ENCODE results near the gene EVPL. TPM values are rescaled to one million over a fixed set of nuclear protein-coding genes. Genes with fewer than 3 reads are reported as not detected.
A peak's percentile ranks its signal among the peaks of the same experiment; 100 is the strongest.

EVPL gene
- total RNA-seq, 1 donor from 2014 or later: under 0.01 TPM

DNA sequence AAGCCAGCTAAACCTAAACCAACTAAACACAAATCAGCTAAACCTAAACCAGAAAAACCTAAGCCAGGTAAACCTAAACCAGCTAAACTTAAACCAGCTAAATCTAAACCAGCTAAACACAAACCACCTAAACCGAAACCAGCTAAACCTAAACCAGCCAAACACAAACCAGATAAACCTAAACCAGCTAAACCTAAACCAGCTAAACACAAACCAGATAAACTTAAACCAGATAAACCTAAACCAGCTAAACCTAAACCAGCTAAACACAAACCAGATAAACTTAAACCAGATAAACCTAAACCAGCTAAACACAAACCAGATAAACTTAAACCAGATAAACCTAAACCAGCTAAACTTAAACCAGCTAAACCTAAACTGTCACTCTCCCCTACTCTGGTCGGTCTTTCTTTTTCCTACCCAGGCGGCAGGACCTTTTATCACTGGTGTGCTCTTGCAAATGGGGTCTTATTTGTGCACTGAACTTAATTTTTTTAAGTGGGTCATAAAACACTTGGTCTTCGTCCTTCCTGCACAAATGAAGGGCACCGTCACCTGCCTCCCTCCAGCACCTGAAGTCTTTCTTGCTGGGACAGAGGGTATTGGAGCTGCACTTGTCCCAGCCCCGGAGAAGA is 7.2 kb downstream of the EVPL start:
- Histone ChIP-seq H3K9ac (ENCODE audit: low read depth in 1 of 3, low read length in 3 of 3) (no peak overlapping the region), H3K27me3 (ENCODE audit: control insufficient read depth in 3 of 3, insufficient read depth in 3 of 3, low read length in 3 of 3) (peaks cover 5 to 14% (median 7%) of the 10 kb centered on the region in 3 donors), H3K27ac (ENCODE audit: low read depth, low read length) (no peak overlapping the region), H3K36me3 (ENCODE audit: control insufficient read depth in 3 of 3, insufficient read depth in 3 of 3, low read length in 3 of 3) (no peaks in the 10 kb centered on the region), H3K4me1 (ENCODE audit: control insufficient read depth in 3 of 3, insufficient read depth in 3 of 3, low read length in 3 of 3) (no peaks in the 10 kb centered on the region), H3K9me3 (ENCODE audit: control insufficient read depth in 3 of 3, low read length in 3 of 3) (no peaks in the 10 kb centered on the region), H3K4me3 (ENCODE audit: low read length in 3 of 3) (no peak overlapping the region)

DNA sequence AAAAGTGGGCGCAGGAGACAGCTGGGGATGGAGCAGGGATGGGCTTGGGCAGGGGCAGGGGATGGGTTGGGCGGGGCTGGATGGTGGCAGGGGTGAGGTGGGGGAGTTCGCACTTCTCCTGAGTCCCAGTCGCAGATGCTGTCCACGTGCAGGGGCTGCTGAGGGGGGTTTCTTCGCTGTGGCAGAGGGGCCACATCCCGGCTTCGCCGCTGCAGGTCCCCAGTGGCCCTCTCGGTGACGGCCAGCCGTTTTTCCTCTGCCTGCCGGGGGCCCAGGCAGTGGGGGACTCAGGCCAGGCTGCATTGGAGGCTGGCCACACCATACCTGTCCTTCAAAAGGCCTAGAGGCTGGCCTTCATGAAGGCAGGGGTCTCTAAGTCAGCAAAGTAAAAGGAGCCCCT is 8.3 kb downstream of the EVPL start:
- Histone ChIP-seq H3K27me3 (ENCODE audit: control insufficient read depth in 3 of 3, insufficient read depth in 3 of 3, low read length in 3 of 3) (peaks cover 5 to 22% (median 15%) of the 10 kb centered on the region in 3 donors), H3K4me3 (ENCODE audit: low read length in 3 of 3) (no peak overlapping the region), H3K36me3 (ENCODE audit: control insufficient read depth in 3 of 3, insufficient read depth in 3 of 3, low read length in 3 of 3) (no peaks in the 10 kb centered on the region), H3K9ac (ENCODE audit: low read depth in 1 of 3, low read length in 3 of 3) (no peak overlapping the region), H3K4me1 (ENCODE audit: control insufficient read depth in 3 of 3, insufficient read depth in 3 of 3, low read length in 3 of 3) (peaks cover 0 to 6% (median 3%) of the 10 kb centered on the region in 3 donors), H3K9me3 (ENCODE audit: control insufficient read depth in 3 of 3, low read length in 3 of 3) (no peaks in the 10 kb centered on the region), H3K27ac (ENCODE audit: low read depth, low read length) (no peak overlapping the region)

DNA sequence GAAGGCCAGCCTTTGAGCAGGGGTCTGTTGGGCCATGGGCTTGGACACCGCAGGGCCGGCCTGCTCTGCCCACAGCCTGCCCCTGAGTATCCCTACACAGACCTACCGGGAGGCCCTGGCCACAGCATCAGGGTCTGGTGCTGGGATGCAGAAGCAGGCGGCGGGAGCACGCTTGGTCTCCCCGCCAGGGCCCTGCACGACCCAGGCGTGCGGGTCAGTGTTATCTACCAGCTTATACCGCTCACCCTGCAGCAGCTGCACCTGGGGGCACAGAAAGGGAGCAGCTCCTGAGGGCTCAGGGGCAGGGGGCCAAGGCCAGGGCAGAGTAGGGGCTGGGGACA is 8.8 kb downstream of the EVPL start:
- no peak overlapping the region for H3K4me3 ChIP-seq (ENCODE audit: low read length in 3 of 3)
- H3K4me1 ChIP-seq (ENCODE audit: control insufficient read depth in 3 of 3, insufficient read depth in 3 of 3, low read length in 3 of 3): peaks cover 0 to 6% (median 3%) of the 10 kb centered on the region in 3 donors
- peaks cover 5 to 22% (median 15%) of the 10 kb centered on the region in 3 donors for H3K27me3 ChIP-seq (ENCODE audit: control insufficient read depth in 3 of 3, insufficient read depth in 3 of 3, low read length in 3 of 3)
- no peaks in the 10 kb centered on the region for H3K9me3 ChIP-seq (ENCODE audit: control insufficient read depth in 3 of 3, low read length in 3 of 3)
- no peak overlapping the region for H3K27ac ChIP-seq (ENCODE audit: low read depth, low read length)
- H3K9ac ChIP-seq (ENCODE audit: low read depth in 1 of 3, low read length in 3 of 3): no peak overlapping the region
- H3K36me3 ChIP-seq (ENCODE audit: control insufficient read depth in 3 of 3, insufficient read depth in 3 of 3, low read length in 3 of 3): no peaks in the 10 kb centered on the region

DNA sequence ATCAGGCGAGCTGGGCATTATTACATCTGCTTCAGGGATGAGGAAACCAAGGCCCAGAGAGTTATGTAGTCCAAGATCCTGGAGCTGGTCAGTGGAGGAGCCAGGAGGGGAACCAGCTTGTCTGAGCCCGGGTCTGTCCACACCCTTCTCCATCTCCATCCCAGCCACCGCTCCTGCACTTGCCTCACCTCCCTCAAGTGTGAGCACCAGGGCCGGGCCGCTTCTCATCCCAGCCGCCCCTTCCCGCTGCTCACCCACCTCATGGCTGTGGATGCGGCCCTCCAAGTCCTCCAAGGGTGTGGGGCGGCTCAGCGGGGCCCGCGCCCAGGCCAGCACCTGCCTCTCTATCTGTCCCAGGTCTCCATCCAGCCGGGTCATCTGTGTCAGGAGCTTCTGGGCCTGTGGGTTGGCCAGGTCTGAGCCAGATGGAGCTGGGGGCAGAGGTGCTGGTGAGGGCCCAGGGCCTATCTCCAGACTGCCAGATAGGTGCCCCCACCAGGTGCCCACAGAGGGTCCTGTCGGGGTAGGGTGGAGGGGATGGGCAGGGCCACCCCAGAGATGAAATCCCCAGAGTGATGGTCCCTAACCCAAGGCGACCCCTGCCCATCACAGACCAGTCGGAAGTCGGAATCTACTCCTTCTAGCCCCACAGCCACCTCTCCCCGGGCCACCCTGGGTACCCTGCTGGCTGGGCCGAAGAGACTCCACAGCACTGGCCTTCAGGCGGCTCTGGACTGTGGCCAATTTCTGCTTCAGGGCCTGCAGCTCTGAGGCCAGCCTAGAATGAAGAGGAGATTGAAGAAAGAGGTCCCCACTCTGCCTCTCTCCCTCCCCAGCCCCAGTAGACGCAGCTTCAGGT is 9.4 kb downstream of the EVPL start:
- H3K27me3 ChIP-seq (ENCODE audit: control insufficient read depth in 3 of 3, insufficient read depth in 3 of 3, low read length in 3 of 3): peaks cover 2 to 17% (median 15%) of the 10 kb centered on the region in 3 donors
- peaks cover 0 to 6% (median 3%) of the 10 kb centered on the region in 3 donors for H3K4me1 ChIP-seq (ENCODE audit: control insufficient read depth in 3 of 3, insufficient read depth in 3 of 3, low read length in 3 of 3)
- H3K9me3 ChIP-seq (ENCODE audit: control insufficient read depth in 3 of 3, low read length in 3 of 3): no peaks in the 10 kb centered on the region
- no peak overlapping the region for H3K9ac ChIP-seq (ENCODE audit: low read depth in 1 of 3, low read length in 3 of 3)
- H3K4me3 ChIP-seq (ENCODE audit: low read length in 3 of 3): no peak overlapping the region
- H3K36me3 ChIP-seq (ENCODE audit: control insufficient read depth in 3 of 3, insufficient read depth in 3 of 3, low read length in 3 of 3): no peaks in the 10 kb centered on the region
- no peak overlapping the region for H3K27ac ChIP-seq (ENCODE audit: low read depth, low read length)

DNA sequence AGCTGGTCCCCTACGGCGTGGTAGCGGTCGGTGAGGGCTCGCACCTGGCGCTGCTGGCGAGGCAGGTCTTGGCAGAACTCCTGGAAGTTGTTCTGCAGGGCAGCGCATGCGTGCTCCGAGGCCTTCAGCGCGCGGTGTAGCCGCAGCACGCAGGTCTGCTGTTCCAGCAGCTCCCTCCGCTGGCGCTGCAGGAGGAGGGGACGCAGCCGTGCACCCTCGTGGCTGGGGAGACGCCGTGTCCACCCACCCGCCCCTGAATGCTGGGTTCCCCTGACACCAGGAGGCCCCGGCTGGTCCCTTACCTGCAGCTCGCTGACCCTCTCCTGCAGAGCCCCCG is 12.2 kb downstream of the EVPL start:
- H3K27me3 ChIP-seq (ENCODE audit: control insufficient read depth in 3 of 3, insufficient read depth in 3 of 3, low read length in 3 of 3): peaks cover 0 to 16% (median 15%) of the 10 kb centered on the region in 3 donors
- H3K27ac ChIP-seq (ENCODE audit: low read depth, low read length): no peak overlapping the region
- no peak overlapping the region for H3K9ac ChIP-seq (ENCODE audit: low read depth in 1 of 3, low read length in 3 of 3)
- no peaks in the 10 kb centered on the region for H3K9me3 ChIP-seq (ENCODE audit: control insufficient read depth in 3 of 3, low read length in 3 of 3)
- H3K4me1 ChIP-seq (ENCODE audit: control insufficient read depth in 3 of 3, insufficient read depth in 3 of 3, low read length in 3 of 3): peaks cover 0 to 6% (median 3%) of the 10 kb centered on the region in 3 donors
- H3K36me3 ChIP-seq (ENCODE audit: control insufficient read depth in 3 of 3, insufficient read depth in 3 of 3, low read length in 3 of 3): no peaks in the 10 kb centered on the region
- no peak overlapping the region for H3K4me3 ChIP-seq (ENCODE audit: low read length in 3 of 3)

DNA sequence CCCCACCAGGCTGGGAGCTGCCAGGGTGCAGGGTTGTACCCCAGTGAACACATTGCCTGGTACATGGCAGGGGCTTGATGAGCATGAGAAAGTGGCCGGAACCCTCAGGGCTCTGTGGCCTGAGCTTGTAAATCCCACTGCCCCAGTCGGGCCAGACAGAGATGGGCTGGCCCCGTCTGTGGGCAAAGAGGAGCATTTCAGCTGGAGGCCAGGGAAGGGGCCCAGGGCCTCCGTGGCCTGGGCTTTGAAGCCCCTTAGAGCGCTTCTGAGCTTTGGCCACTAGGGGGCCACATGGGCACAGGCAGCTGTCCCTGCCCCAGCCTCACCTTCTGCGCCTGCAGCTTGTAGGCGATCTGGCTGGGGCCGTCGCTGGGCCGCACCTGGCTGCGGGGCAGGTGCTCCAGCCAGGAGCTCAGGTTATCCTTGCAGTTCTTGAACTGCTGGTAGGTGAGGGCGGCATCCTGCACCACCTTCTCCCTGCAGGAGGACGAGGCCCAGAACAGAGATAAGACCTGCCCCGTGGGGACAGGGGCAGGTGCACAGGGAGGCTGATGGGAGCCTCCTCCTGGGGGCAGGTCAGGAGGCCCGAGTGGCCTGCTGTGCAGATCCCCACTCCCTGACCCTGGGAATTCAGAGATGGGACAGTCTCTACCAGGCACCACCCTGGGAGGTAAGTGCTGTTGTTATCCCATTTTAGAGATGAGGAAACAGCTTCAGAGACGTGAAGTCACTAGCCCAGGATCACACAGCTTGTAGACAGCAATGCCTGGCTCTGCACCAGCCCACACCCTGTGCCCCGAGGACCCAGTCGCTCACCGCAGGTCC is 12.8 kb downstream of the EVPL start:
- H3K4me3 ChIP-seq (ENCODE audit: low read length in 3 of 3): no peak overlapping the region
- H3K36me3 ChIP-seq (ENCODE audit: control insufficient read depth in 3 of 3, insufficient read depth in 3 of 3, low read length in 3 of 3): no peaks in the 10 kb centered on the region
- peak overlapping the region in 2 of 3 donors; percentile 40 to 50 for H3K9ac ChIP-seq (ENCODE audit: low read depth in 1 of 3, low read length in 3 of 3)
- peaks cover 0 to 15% (median 14%) of the 10 kb centered on the region in 3 donors for H3K27me3 ChIP-seq (ENCODE audit: control insufficient read depth in 3 of 3, insufficient read depth in 3 of 3, low read length in 3 of 3)
- H3K4me1 ChIP-seq (ENCODE audit: control insufficient read depth in 3 of 3, insufficient read depth in 3 of 3, low read length in 3 of 3): peaks cover 0 to 6% (median 3%) of the 10 kb centered on the region in 3 donors
- no peak overlapping the region for H3K27ac ChIP-seq (ENCODE audit: low read depth, low read length)
- H3K9me3 ChIP-seq (ENCODE audit: control insufficient read depth in 3 of 3, low read length in 3 of 3): no peaks in the 10 kb centered on the region

DNA sequence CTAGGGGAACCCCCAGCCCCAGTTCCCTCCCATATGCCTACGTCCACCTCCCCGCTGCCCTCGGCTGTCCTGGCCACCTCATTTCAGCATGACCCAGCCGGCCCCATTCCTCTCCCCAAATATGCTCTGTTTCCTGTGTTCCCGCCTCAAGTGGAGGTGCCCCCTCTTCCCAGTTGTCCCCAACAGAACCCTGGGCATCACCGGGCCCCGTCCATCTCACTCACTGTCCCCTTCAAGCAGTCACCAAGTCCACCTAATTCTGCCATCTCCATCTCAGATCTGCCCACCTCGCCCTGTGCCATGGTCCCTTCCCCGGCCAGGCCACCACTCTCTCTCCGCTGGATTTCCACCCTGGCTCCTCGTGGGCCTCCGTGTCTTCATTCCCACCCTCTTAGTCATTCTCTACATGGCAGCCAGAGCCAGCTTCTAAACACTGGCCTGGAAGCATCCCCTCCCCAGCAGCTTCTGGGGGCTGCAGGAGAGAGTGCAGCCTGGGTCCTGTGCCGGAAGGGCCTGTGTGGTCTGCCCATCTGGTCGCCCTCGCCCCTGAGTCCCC is 13.7 kb downstream of the EVPL start:
- Histone ChIP-seq H3K9me3 (ENCODE audit: control insufficient read depth in 3 of 3, low read length in 3 of 3) (no peaks in the 10 kb centered on the region), H3K27ac (ENCODE audit: low read depth, low read length) (no peak overlapping the region), H3K4me3 (ENCODE audit: low read length in 3 of 3) (no peak overlapping the region), H3K9ac (ENCODE audit: low read depth in 1 of 3, low read length in 3 of 3) (no peak overlapping the region), H3K36me3 (ENCODE audit: control insufficient read depth in 3 of 3, insufficient read depth in 3 of 3, low read length in 3 of 3) (no peaks in the 10 kb centered on the region), H3K4me1 (ENCODE audit: control insufficient read depth in 3 of 3, insufficient read depth in 3 of 3, low read length in 3 of 3) (peaks cover 0 to 6% (median 3%) of the 10 kb centered on the region in 3 donors), H3K27me3 (ENCODE audit: control insufficient read depth in 3 of 3, insufficient read depth in 3 of 3, low read length in 3 of 3) (peaks cover 0 to 15% (median 14%) of the 10 kb centered on the region in 3 donors)

DNA sequence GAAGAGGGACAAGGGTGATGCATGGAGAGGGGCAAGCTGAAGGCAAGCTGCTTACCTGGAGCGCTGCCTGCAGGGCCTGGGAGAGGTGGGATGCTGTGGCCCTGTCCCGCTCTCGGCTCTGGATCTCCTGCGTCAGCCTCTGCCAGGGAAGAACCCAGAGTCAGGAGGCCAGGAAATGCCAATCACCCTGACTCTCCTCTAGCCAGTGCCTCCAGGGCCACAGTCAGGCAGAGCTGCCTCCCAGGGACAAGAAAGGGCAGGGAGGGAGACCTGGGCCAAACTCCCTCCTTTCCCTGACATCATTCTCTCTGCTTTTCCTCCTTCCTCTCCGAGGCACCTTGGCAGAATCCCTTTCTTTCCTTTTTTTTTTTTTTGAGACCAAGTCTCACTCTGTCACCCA is 15.2 kb downstream of the EVPL start:
- Histone ChIP-seq H3K9ac (ENCODE audit: low read depth in 1 of 3, low read length in 3 of 3) (no peak overlapping the region), H3K9me3 (ENCODE audit: control insufficient read depth in 3 of 3, low read length in 3 of 3) (no peaks in the 10 kb centered on the region), H3K4me3 (ENCODE audit: low read length in 3 of 3) (no peak overlapping the region), H3K36me3 (ENCODE audit: control insufficient read depth in 3 of 3, insufficient read depth in 3 of 3, low read length in 3 of 3) (no peaks in the 10 kb centered on the region), H3K27me3 (ENCODE audit: control insufficient read depth in 3 of 3, insufficient read depth in 3 of 3, low read length in 3 of 3) (peaks cover 0 to 15% (median 14%) of the 10 kb centered on the region in 3 donors), H3K27ac (ENCODE audit: low read depth, low read length) (no peak overlapping the region), H3K4me1 (ENCODE audit: control insufficient read depth in 3 of 3, insufficient read depth in 3 of 3, low read length in 3 of 3) (peaks cover 0 to 6% (median 3%) of the 10 kb centered on the region in 3 donors)

DNA sequence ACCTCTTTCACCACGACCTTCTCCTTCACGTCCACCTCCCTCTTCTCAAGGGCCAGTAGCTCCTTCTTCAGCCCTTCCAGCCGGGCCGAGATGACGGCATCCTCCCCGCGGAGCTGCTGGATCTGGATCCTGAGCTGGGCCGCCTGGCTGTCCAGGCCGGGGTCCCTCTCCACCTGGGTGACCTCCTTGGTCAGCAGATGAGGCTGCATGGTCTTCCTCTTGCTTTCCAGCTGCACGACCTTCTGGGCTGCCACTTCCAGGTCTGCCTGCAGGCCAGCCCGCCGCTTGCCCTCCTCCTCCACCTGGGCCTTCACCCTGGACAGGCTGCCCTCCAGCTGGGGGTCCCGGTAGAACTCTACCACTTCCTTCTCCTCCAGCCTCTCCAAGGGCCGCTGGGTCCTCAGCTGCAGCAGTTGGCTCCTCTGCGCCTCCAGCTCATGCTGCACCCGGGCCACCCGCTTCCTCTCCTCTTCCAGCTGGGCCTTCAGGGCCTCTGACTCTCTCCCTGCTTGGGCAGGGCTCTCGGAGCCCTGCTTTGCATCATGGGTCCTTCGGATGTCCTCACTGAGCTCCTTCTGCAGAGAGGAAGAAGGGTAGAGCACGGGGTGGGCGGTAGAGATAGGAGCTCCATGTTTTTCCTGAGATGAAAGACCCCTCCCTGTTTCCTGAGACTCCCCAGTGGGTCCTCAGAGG is 17.0 kb downstream of the EVPL start:
- no peaks in the 10 kb centered on the region for H3K9me3 ChIP-seq (ENCODE audit: control insufficient read depth in 3 of 3, low read length in 3 of 3)
- peaks cover 6 to 7% (median 6%) of the 10 kb centered on the region in 3 donors for H3K4me1 ChIP-seq (ENCODE audit: control insufficient read depth in 3 of 3, insufficient read depth in 3 of 3, low read length in 3 of 3)
- no peak overlapping the region for H3K4me3 ChIP-seq (ENCODE audit: low read length in 3 of 3)
- H3K27ac ChIP-seq (ENCODE audit: low read depth, low read length): no peak overlapping the region
- no peaks in the 10 kb centered on the region for H3K36me3 ChIP-seq (ENCODE audit: control insufficient read depth in 3 of 3, insufficient read depth in 3 of 3, low read length in 3 of 3)
- no peak overlapping the region for H3K9ac ChIP-seq (ENCODE audit: low read depth in 1 of 3, low read length in 3 of 3)
- H3K27me3 ChIP-seq (ENCODE audit: control insufficient read depth in 3 of 3, insufficient read depth in 3 of 3, low read length in 3 of 3): peaks cover 0 to 9% (median 9%) of the 10 kb centered on the region in 3 donors
